Heart left ventricle (tissue), 13 donors: ENCODE data around the gene CD300LB.

Experiments
- CTCF ChIP-seq, 12 donors: fragments of 200-600 bp; sonication (generic) in 4 of 12; IDR thresholded peaks; one replicate each; pipeline versions ENCODE4 v1.5.0 to v1.8.0; 2018 to 2022; ENCODE audit warnings: antibody characterized with exemption in 12 of 12, mild to moderate bottlenecking in 5 of 12
- POLR2A ChIP-seq, 2 donors: fragments of 450-650 bp; IDR thresholded peaks; one replicate each; pipeline ENCODE4 v1.6.1; 2017; ENCODE audit warnings: antibody characterized with exemption in 2 of 2, mild to moderate bottlenecking in 2 of 2, moderate library complexity in 2 of 2
- donor health status: ischemic (EF 13 %, LVEDD 7.1; RV severe dilation, severe dysfunction).
- donor health status: DM: no; HTN: yes; CAD: no.
- donor health status: DM: no; HTN: no; CAD: no.
- donor health status: ischemic (EF 25% LVEDD 6.9; RV normal size, moderate dysfunction).
- donor health status: ischemic (EF 25% LVEDD 5.7; RV mildly dilated, moderate dysfunction).
- donor health status: ischemic (EF 35%, LVEDD 5.7; RV mildly dilated, moderate dysfunction).
- donor health status: nonischemic (EF 11% LVEDD 7.7; RV severe dilation, severe dysfunction).
- donor health status: DM: yes; HTN: yes; CAD: no.
- donor health status: PGD.
- donor health status: ischemic (EF 29% LVEDD 5.4; RV normal size, mild dysfunction).
- donor health status: nonischemic (EF 23%, LVEDD 6.1; RV moderate dilation, normal function).

- no peak for TF ChIP-seq CTCF (IDR thresholded peaks at IDR 0.05)
- no peak for TF ChIP-seq POLR2A (IDR thresholded peaks at IDR 0.05)
Measured at GRCh38 chr17:74524653-74525464, 6.4 kb downstream of the CD300LB start.
